GM18508 (cell line): Measurements from ENCODE around the gene E2F3.
A peak's percentile ranks its signal among the peaks of the same experiment; 100 is the strongest.
"Not testable (repeated sequence)": the region's sequence is repeated elsewhere in the genome, so short reads cannot be mapped to it uniquely, and the experiment has no call there.

Experiments
- ATAC-seq: cut with Tn5 transposase; IDR thresholded peaks from one replicate; pipeline ENCODE4 v1.9.1; 2021; ENCODE audit warnings: moderate number of reproducible peaks; ENCODE audit not compliant: insufficient read depth, unreplicated experiment

E2F3 gene

GRCh38 chr6:20497216-20498040, 95.7 kb downstream of the E2F3 start:
- ATAC-seq = no peak

DNA sequence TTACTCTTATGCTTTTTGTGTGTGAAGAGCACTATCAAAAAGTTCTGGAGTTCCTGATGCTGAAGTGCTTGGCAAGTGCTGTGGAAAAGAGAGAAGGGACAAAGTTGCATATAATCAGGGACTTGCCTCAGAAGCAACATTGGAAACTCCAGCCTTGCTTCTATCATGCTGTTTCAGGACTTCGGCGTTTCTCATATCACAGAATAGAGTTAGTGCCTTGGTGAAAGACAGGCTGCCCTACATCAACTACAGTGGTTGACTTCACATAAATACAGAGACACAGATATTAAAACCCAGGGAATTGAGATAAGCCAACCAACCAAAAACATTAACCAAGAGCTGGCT, 96.3 kb downstream of the E2F3 start:
- no peak for ATAC-seq

DNA sequence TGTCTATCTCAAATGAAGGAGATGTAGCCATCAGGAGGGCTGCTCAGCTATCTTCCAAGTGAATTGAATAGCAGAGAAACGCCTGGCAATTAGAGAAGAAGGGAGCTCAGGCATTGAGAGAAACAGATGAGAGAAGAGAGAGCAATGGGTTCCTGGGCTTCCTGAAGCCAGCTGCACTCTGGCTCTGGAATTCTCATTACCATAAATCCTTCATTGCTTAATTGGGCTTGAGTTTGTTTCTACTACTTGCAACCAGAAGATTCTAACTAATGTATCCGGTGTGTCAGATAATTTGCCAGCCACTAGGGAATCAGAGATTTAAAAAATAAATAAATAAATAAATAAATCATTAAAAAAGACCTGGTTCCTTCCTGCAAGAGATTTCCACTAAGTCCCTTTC, 107.5 kb downstream of the E2F3 start:
- no peak for ATAC-seq

- no peak for ATAC-seq
Observed at GRCh38 chr6:20511852-20512251, 110.2 kb downstream of the E2F3 start.

DNA sequence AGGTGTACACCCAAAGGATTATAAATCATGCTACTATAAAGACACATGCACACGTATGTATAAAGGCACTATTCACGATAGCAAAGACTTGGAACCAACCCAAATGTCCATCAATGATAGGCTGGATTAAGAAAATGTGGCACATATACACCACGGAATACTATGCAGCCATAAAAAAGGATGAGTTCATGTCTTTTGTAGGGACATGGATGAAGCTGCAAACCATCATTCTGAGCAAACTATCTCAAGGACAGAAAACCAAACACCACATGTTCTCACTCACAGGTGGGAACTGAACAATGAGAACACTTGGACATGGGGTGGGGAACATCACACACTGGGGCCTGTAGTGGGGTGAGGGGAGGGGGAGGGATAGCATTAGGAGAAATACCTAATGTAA, 123.5 kb downstream of the E2F3 start:
- ATAC-seq = not testable (repeated sequence)

GRCh38 chr6:20529086-20529448, 127.4 kb downstream of the E2F3 start:
- ATAC-seq = not testable (repeated sequence)

GRCh38 chr6:20532881-20533280, 131.2 kb downstream of the E2F3 start:
- no peak for ATAC-seq

DNA sequence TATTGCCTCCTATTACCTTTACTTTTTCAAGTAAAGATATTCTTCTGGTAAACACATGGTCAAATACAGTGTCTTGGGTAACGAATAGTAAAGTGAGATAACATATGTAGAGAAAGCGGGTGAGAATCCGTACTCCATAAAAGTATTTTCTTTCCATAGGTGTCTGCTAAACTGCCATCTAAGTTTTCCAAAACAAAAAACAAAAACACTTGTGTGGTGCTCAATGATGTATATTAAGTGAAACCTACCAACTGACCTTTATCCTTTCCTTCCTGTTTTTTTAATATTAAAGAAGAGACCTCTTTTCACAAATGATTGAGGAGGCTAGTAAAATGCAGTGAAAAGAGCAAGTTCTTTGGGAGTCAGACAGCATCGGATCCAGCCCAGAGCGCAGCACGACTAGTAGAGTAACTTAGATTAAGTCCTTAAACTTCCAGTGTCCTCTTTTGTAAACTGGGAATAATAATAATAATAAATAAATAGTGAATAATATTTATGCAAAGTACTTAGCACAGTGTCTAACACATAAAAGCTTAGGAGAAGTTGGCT, 132.1 kb downstream of the E2F3 start:
- no peak for ATAC-seq

DNA sequence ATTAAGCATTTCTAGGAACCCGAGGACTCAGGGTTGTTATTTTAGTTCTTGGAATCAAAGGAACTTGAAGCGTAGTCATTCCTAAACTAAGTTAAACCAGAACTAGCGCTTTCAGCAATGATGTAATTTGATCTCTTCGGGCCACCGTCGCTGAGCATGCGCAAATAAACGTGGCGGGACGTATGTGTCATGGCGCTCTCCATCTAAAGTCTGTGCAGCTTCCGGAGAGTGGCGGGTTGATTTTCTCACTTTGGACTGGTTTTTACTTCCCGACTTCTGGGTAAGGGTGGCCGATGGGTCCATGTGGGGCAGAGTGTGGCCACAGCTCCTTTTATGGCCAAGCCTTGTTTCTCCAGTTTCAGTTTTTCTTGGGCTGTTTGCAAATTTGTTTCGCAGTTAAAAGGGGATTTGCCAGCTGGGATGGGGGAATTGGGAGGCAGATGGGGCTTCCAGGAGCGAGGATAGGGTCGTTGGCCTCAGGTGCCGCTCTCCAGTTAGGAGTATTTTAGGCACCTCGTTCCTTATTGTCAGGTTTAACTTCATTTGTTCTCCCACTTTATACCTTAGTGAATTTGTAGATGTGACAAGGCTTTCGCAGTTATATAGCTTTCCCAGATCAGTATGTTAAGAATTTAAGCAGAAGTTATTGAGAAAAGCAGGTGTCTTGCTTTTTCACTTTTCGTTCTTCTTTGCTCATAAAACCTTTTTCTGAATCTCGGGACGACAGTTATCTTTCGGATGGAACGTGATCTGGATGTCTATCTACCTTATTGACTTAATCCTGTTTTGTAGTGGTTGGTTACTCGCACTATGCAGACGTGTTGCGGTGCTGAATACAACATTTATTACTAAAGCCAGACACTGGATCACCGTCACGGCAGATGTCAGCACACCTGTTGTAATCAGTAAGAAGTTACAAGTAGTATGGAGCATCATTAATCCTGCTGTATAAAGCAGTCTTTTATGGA, 132.9 kb downstream of the E2F3 start, which contains the start of gene CDKAL1:
Gene CDKAL1 (plus strand): TSS at position 163 of the 968 bp plus-strand sequence. CDS start 11,894 bp downstream, outside the sequence.
- ATAC-seq = peak; percentile 76

GRCh38 chr6:20538131-20538662, 136.5 kb downstream of the E2F3 start:
- no peak for ATAC-seq

DNA sequence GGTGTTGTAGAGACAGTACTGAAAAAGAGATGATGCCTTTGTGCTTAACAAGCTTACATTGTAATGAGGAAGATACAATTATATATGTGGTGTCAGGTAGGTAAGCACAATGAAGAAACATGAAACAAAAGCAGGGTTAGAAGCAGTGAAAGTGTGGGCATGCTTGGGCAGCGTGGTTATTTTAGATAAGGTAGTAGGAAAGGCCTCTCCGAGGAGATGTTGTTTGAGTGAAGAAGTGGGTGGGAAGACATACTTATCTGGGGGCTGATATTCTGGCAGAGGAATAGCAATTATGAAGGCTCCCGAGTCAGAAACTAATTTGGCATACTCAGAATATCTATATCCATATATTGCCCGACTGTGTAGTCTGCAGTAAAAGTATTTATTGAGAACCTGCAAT, 137.2 kb downstream of the E2F3 start:
- no peak for ATAC-seq

- ATAC-seq = no peak
Observed at GRCh38 chr6:20539387-20539786, 137.7 kb downstream of the E2F3 start.

DNA sequence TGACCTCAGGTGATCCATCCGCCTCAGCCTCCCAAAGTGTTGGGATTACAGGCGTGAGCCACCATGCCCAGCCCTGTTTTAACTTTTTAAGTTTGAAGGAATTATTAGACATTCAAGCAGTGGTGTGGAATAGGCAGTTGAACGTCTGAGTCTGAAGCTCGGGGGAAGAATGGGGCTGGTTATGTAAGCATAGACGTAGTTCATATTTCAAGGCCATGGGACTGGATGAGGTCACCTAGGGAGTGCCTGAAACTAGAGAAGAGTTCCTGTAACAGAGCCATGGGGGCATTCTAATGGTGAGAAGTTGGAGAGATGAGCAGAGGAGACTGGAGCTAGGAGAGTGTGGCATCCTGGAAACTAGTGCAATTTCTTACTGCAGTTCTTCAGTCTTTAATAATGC, 139.0 kb downstream of the E2F3 start:
- ATAC-seq = no peak

DNA sequence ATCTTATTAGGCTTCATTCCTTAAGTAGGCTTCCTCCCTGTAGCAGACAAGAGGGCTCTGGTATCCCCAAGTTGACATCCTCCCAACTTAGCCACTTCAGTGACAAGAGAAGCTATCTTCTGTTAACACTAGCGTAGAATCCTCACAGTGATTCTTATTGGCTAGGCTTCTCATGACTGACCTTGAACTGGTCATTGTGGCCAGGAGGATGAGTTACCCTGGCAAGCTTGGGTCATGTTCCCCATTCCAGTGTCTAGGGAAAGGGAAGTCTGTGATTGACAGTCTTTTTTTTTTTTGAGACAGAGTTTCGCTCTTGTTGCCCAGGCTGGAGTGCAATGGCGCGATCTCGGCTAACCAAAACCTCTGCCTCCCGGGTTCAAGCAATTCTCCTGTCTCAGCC, 139.7 kb downstream of the E2F3 start:
- ATAC-seq = no peak

GRCh38 chr6:20542927-20543602, 141.4 kb downstream of the E2F3 start:
- peak; percentile 97 for ATAC-seq
